ENCODE measurements around the gene ZEB2.

Gene ZEB2

DNA sequence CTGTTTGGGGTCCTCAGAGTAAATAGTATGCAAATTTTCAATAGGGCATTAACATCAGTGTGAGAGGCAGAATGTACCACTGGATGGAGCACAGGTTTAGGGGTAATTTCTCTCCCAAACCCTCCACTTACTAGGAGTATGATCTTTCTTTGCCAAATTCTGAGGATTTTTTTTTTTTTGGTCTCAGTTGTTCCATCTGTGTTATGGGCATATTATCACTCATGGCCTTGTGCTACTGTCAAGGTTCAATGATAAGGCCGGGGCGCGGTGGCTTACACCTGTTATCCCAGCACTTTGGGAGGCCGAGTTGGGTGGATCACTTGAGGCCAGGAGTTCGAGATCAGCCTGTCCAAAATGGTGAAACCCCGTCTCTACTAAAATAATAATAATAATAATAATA, 30.2 kb upstream of the ZEB2 start:
- H3K4me3 ChIP-seq (ENCODE audit: low read depth in 1 of 2, low read length in 1 of 2): no peak overlapping the region
- no peaks in the 10 kb centered on the region for H3K36me3 ChIP-seq
- H3K27ac ChIP-seq: no peak overlapping the region
- no peak for TF ChIP-seq CTCF (IDR thresholded peaks at IDR 0.05)
- H3K27me3 ChIP-seq: no peaks in the 10 kb centered on the region
- no peaks in the 10 kb centered on the region for H3K9me3 ChIP-seq
- no peaks in the 10 kb centered on the region for H3K4me1 ChIP-seq (ENCODE audit: control insufficient read depth in 1 of 2, insufficient read depth in 1 of 2, low read depth in 1 of 2, low read length in 1 of 2)

GRCh38 chr2:144548532-144549191, 28.7 kb upstream of the ZEB2 start:
- Histone ChIP-seq H3K27ac (no peak overlapping the region), H3K9me3 (no peaks in the 10 kb centered on the region), H3K27me3 (no peaks in the 10 kb centered on the region), H3K36me3 (no peaks in the 10 kb centered on the region), H3K4me1 (ENCODE audit: control insufficient read depth in 1 of 2, insufficient read depth in 1 of 2, low read depth in 1 of 2, low read length in 1 of 2) (no peaks in the 10 kb centered on the region), H3K4me3 (ENCODE audit: low read depth in 1 of 2, low read length in 1 of 2) (no peak overlapping the region)
- TF ChIP-seq CTCF (IDR thresholded peaks at IDR 0.05): no peak

DNA sequence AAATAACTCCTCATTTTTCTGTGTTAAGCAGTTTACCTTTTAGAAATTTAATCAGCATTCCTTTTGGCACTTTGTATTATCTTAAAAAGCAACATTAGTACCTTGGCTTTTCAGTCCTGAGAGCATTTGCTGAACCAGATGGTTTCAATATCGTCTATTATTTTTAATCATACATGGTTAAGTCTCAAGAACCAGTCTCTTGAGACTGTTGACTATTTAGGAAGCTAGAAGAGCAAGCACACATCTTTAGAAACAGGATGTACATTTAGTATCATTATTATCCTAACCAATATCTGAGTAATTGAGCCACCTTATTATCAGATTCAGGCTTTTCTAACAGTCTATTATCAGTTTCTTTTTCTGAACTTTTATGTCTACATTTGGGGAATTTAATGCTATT, 28.2 kb upstream of the ZEB2 start:
- no peak overlapping the region for H3K4me3 ChIP-seq (ENCODE audit: low read depth in 1 of 2, low read length in 1 of 2)

GRCh38 chr2:144547494-144547893, 27.6 kb upstream of the ZEB2 start:
- no peaks in the 10 kb centered on the region for H3K9me3 ChIP-seq
- no peaks in the 10 kb centered on the region for H3K36me3 ChIP-seq
- H3K27me3 ChIP-seq: no peaks in the 10 kb centered on the region
- no peaks in the 10 kb centered on the region for H3K4me1 ChIP-seq (ENCODE audit: control insufficient read depth in 1 of 2, insufficient read depth in 1 of 2, low read depth in 1 of 2, low read length in 1 of 2)
- H3K27ac ChIP-seq: no peak overlapping the region
- no peak overlapping the region for H3K4me3 ChIP-seq (ENCODE audit: low read depth in 1 of 2, low read length in 1 of 2)
- TF ChIP-seq CTCF (IDR thresholded peaks at IDR 0.05): no peak

More for the DNA sequence above, 28.2 kb upstream of the ZEB2 start:
- no peaks in the 10 kb centered on the region for H3K27me3 ChIP-seq
- TF ChIP-seq CTCF (IDR thresholded peaks at IDR 0.05): no peak
- no peaks in the 10 kb centered on the region for H3K9me3 ChIP-seq
- H3K36me3 ChIP-seq: no peaks in the 10 kb centered on the region
- H3K4me1 ChIP-seq (ENCODE audit: control insufficient read depth in 1 of 2, insufficient read depth in 1 of 2, low read depth in 1 of 2, low read length in 1 of 2): no peaks in the 10 kb centered on the region
- H3K27ac ChIP-seq: no peak overlapping the region

DNA sequence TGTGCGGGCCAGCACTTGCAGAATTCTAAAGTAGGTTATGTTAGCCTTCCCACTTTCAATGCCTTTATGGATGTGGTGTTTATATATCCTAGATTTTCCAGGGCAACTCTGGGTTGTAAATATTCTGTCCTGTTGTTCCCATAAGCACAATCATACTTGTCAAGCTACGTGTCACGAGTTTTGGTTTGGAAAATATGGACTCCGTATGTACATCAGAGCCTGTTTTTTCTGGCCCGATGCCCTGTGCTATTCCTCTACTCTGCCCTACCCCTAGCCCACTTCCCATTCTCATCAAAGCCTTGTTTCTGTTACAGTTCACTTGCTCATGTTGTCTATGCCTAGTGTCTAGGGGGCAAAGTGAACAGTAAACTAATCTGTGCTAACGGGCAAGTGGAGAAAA, 27.0 kb upstream of the ZEB2 start:
- Histone ChIP-seq H3K4me3 (ENCODE audit: low read depth in 1 of 2, low read length in 1 of 2) (no peak overlapping the region), H3K4me1 (ENCODE audit: control insufficient read depth in 1 of 2, insufficient read depth in 1 of 2, low read depth in 1 of 2, low read length in 1 of 2) (no peaks in the 10 kb centered on the region)

More for the DNA sequence above, 27.0 kb upstream of the ZEB2 start:
- Histone ChIP-seq H3K27me3 (no peaks in the 10 kb centered on the region), H3K27ac (no peak overlapping the region), H3K36me3 (no peaks in the 10 kb centered on the region), H3K9me3 (no peaks in the 10 kb centered on the region)
- no peak for TF ChIP-seq CTCF (IDR thresholded peaks at IDR 0.05)
